Posterior vena cava (tissue), 2 donors: ENCODE results near the gene SLCO1B1. TPM values are rescaled to one million over a fixed set of nuclear protein-coding genes. Genes with fewer than 3 reads are reported as not detected.

ENCODE experiments used
- DNase-seq: peaks from one replicate; pipeline ENCODE4 v3.0.0-alpha.2; 2020; ENCODE audit warnings: low spot score
- intact Hi-C, 2 donors: fragments of 100-400 bp; cut with DNase I; formaldehyde crosslinking; loops; one replicate each; pipeline versions ENCODE4 v1.14.1 to v1.14.2; 2022 to 2023
- total RNA-seq, 2 donors: library from RNA; stranded (reverse); fragmentation: NEBNext Ultra II Directional; extraction: Animal tissue kit (Norgen Biotek cat#: 25700); gene quantifications; one replicate each; pipeline ENCODE4 v1.2.1, GENCODE V29; 2021
- donor health status: DM: yes; HTN: yes; CAD: no.
- donor health status: DM: yes; HTN: yes; CAD: no.

SLCO1B1 gene
- total RNA-seq, 2 donors from 2014 or later: not detected

GRCh38 chr12:21219206-21219605 is 88.2 kb downstream of the SLCO1B1 start:
- DNase-seq: no peak

GRCh38 chr12:21220266-21220665 is 89.3 kb downstream of the SLCO1B1 start:
- no peak for DNase-seq
- intact Hi-C loops: no loop called here

More at GRCh38 chr12:21219206-21219605, 88.2 kb downstream of the SLCO1B1 start:
- intact Hi-C loops: no loop called here

- DNase-seq: no peak
Observed at GRCh38 chr12:21221072-21221471, 90.1 kb downstream of the SLCO1B1 start.

GRCh38 chr12:21221778-21222177 is 90.8 kb downstream of the SLCO1B1 start:
- intact Hi-C loops: no loop called here
- DNase-seq: no peak

More at GRCh38 chr12:21221072-21221471, 90.1 kb downstream of the SLCO1B1 start:
- intact Hi-C loops: no loop called here

GRCh38 chr12:21223930-21224329 is 92.9 kb downstream of the SLCO1B1 start:
- no peak for DNase-seq
- intact Hi-C loops: no loop called here

GRCh38 chr12:21234395-21234794 is 103.4 kb downstream of the SLCO1B1 start:
- intact Hi-C loops: no loop called here
- no peak for DNase-seq

GRCh38 chr12:21239866-21240265 is 108.9 kb downstream of the SLCO1B1 start:
- DNase-seq: no peak
- intact Hi-C loops: no loop called here

- no peak for DNase-seq
- intact Hi-C loops: no loop called here
Observed at GRCh38 chr12:21248679-21249078, 117.7 kb downstream of the SLCO1B1 start.

- intact Hi-C loops: no loop called here
- DNase-seq: no peak
Observed at GRCh38 chr12:21252070-21252469, 121.1 kb downstream of the SLCO1B1 start.

GRCh38 chr12:21257172-21257571 is 126.2 kb downstream of the SLCO1B1 start:
- intact Hi-C loops: no loop called here

GRCh38 chr12:21264232-21264631 is 133.2 kb downstream of the SLCO1B1 start:
- intact Hi-C loops: no loop called here
- no peak for DNase-seq

More at GRCh38 chr12:21257172-21257571, 126.2 kb downstream of the SLCO1B1 start:
- DNase-seq: no peak

GRCh38 chr12:21265932-21266331 is 134.9 kb downstream of the SLCO1B1 start:
- intact Hi-C loops: no loop called here
- DNase-seq: no peak

GRCh38 chr12:21276826-21277225 is 145.8 kb downstream of the SLCO1B1 start:
- DNase-seq: no peak
- intact Hi-C loops: no loop called here

Other genes starting within 250 kb of the SLCO1B1 start
- not detected for gene SLCO1A2, start 203.7 kb downstream of the SLCO1B1 start, total RNA-seq
- gene IAPP, start 241.7 kb downstream of the SLCO1B1 start, total RNA-seq: not detected